GM12801 (cell line): ENCODE results near the gene SDF4.

ENCODE experiments used
- CTCF ChIP-seq: IDR thresholded peaks from one replicate; pipeline ENCODE4 v1.5.1; 2011; ENCODE audit warnings: control low read depth; ENCODE audit not compliant: insufficient read length; ENCODE audit errors: extremely low read depth

Gene SDF4

DNA sequence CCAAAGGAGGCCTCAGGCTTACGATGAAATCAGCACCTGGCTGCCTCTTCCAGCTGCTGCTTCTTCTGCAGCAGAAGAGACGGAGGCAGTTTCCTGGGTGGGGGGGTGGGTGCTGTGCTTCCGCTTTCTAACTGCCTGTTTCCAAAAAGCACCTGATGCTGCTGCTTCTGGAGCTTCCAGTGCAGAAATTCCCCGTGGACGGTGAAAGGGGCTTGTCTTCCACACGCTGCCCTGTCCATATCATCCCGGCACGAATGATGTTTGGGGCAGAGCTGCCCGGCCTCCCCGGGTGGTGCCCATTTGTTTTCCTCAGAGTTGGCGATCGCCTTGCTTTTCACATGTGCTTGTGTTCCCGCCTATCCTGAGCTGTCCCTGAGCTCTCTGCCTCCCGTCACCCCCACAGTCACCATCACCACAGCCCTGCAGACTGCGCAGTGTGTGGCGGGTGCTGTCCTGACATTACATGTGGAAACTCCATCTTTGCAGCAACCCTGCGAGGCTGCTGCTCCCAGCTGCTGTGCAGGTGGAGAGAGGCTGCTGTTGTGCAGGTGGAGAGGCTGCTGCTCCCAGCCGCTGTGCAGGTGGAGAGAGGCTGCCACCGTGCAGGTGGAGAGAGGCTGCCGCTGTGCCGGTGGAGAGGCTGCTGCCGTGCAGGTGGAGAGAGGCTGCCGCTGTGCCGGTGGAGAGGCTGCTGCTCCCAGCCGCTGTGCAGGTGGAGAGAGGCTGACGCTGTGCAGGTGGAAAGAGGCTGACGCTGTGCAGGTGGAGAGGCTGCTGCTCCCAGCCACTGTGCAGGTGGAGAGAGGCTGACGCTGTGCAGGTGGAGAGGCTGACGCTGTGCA lies 56.4 kb downstream of the SDF4 start:
- no peak for TF ChIP-seq CTCF

DNA sequence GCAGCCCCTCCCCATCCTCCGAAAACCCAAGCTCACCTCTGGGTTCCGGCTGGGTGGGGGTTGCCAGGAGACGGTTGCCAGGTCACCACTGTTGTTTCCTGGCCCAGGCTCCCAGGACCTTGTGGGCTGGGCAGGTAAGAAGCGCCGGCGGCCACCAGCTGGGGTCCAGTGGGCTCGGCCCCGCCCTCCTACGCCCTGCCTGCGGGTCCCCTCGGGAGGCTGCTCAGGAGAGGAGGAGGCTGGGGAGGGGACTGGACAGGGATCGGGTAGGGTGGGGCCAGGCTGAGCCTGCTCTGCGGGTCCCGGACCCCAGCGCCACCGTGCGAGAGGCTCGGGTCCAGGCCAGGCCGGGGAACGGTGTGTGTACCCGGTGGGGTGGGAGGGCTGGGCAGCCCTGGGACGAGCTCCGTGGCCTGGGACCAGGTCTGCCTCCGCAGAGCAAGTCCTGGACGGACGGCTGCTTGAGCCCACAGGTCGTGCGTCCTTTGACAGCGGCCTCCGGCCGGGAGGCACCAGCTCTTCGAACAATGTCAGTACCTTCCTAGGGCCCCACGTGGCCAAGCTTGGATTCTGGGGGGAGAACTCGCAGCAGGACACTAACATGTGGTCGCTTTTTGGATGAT lies 57.9 kb downstream of the SDF4 start, which contains the start of gene TTLL10:
Gene TTLL10 (plus strand): TSS at position 88 of the 623 bp plus-strand sequence. CDS start 5,336 bp downstream, outside the sequence.
- TF ChIP-seq CTCF: no peak

GRCh38 chr1:1173061-1173792 lies 58.6 kb downstream of the SDF4 start:
- TF ChIP-seq CTCF: no peak

- TF ChIP-seq CTCF: no peak
Observed at GRCh38 chr1:1171546-1172340, 60.1 kb downstream of the SDF4 start.

DNA sequence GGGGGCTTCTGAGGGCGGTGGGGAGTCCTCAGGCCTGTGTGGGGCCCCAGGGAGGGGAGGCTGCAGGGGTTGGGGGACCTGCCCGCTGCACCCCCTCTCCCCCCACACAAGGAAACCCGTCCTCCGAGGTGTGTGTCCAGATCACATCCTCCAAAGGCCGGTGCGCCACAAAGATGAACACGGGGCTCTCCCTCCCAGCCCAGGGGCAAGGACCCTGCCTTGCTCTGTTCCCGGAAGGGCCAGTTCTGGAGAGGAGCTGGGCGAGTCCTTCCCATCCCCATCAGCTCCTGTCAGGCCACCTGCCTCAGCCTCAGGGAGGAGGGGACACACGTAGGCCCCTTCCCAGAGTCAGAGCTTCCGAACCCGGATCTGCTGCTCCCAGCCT lies 60.6 kb downstream of the SDF4 start:
- no peak for TF ChIP-seq CTCF

GRCh38 chr1:1170215-1171091 lies 61.3 kb downstream of the SDF4 start:
- TF ChIP-seq CTCF: no peak
